PC-9 (cell line): ENCODE measurements around the gene ZNF330. TPM values are rescaled to one million over a fixed set of nuclear protein-coding genes. Genes with fewer than 3 reads are reported as not detected.

Source experiments
- BruUV-seq: library from RNA; stranded (reverse); fragments of 400-500 nt; replicated peaks from 2 replicates; lab custom pipeline; 2021; lab: Mats Ljungman, UMichigan
- CTCF ChIA-PET: fragments of 300-600 bp; sonication (Branson Sonifier 250); formaldehyde crosslinking; loops from one replicate; lab custom pipeline; 2022; ENCODE audit warnings: antibody characterized with exemption; lab: Charles Lee
- POLR2A ChIA-PET: fragments of 300-600 bp; sonication (Branson Sonifier 250); formaldehyde crosslinking; loops from one replicate; lab custom pipeline; 2022; ENCODE audit warnings: antibody characterized with exemption; ENCODE audit not compliant: unreplicated experiment; lab: Charles Lee
- DNase-seq, 2 experiments: peaks; one replicate each; pipeline versions ENCODE4 v3.0.0 to v3.0.0-alpha.2; 2015 to 2022; ENCODE audit warnings: mixed read lengths in 1 of 2
- H2AFZ ChIP-seq: fragments of 200-600 bp; sonication (generic); 2 replicates; pipeline ENCODE4 v1.8.1; 2017; ENCODE audit warnings: antibody characterized with exemption
- H3F3A ChIP-seq: fragments of 200-600 bp; sonication (generic); 2 replicates; pipeline ENCODE4 v1.8.1; 2017; ENCODE audit warnings: antibody characterized with exemption, mild to moderate bottlenecking, low read depth; ENCODE audit not compliant: insufficient read depth
- H3K27ac ChIP-seq: fragments of 200-600 bp; sonication (generic); 2 replicates; pipeline ENCODE4 v1.6.1; 2016; ENCODE audit warnings: mixed run types
- H3K27me3 ChIP-seq: fragments of 200-600 bp; sonication (generic); 2 replicates; pipeline ENCODE4 v1.6.1; 2016; ENCODE audit warnings: low read depth, mixed run types; ENCODE audit not compliant: insufficient read depth
- H3K36me3 ChIP-seq: fragments of 200-600 bp; sonication (generic); 2 replicates; pipeline ENCODE4 v1.6.1; 2016; ENCODE audit warnings: low read depth, mixed run types
- H3K4me1 ChIP-seq: fragments of 200-600 bp; sonication (generic); replicated peaks from 2 replicates; pipeline ENCODE4 v1.6.1; 2016; ENCODE audit warnings: mixed run types; ENCODE audit not compliant: insufficient read depth
- H3K4me2 ChIP-seq: fragments of 200-600 bp; sonication (generic); 2 replicates; pipeline ENCODE4 v1.6.1; 2017; ENCODE audit warnings: mixed run types
- H3K4me3 ChIP-seq: fragments of 200-600 bp; sonication (generic); 2 replicates; pipeline ENCODE4 v1.6.1; 2016; ENCODE audit warnings: mixed run types
- H3K79me2 ChIP-seq: fragments of 200-600 bp; sonication (generic); 2 replicates; pipeline ENCODE4 v1.6.1; 2017; ENCODE audit warnings: low read depth, mixed run types
- H3K9me2 ChIP-seq: fragments of 200-600 bp; sonication (generic); 2 replicates; pipeline ENCODE4 v1.8.1; 2017; ENCODE audit warnings: mild to moderate bottlenecking; ENCODE audit not compliant: insufficient read depth
- H3K9me3 ChIP-seq: fragments of 200-600 bp; sonication (generic); 2 replicates; pipeline ENCODE4 v1.8.1; 2016; ENCODE audit warnings: low read depth; ENCODE audit not compliant: insufficient read depth
- H4K20me1 ChIP-seq: fragments of 200-600 bp; sonication (generic); 2 replicates; pipeline ENCODE4 v1.8.1; 2017; ENCODE audit not compliant: insufficient read depth
- CTCF ChIP-seq: fragments of 200-600 bp; sonication (generic); conservative IDR thresholded peaks from 2 replicates; pipeline ENCODE4 v1.6.1; 2017; ENCODE audit warnings: mixed run types, antibody characterized with exemption, mild to moderate bottlenecking, moderate library complexity
- EZH2 ChIP-seq: fragments of 200-600 bp; sonication (generic); IDR thresholded peaks from 2 replicates; pipeline ENCODE4 v1.8.0; 2017; ENCODE audit warnings: antibody characterized with exemption, low read depth
- intact Hi-C: fragments of 100-400 bp; cut with micrococcal nuclease; formaldehyde crosslinking; loops from one replicate; pipeline ENCODE4 v1.10.0; 2022; ENCODE audit not compliant: unreplicated experiment
- total RNA-seq: library from RNA; stranded (reverse); gene quantifications from 2 replicates; pipeline ENCODE4 v1.2.3, GENCODE V29; 2021

ZNF330 gene
- total RNA-seq, 1 experiment from 2014 or later: 22.5 TPM

- Histone ChIP-seq H4K20me1 (no peaks in the 10 kb centered on the region), H3K9me2 (no peaks in the 10 kb centered on the region), H3F3A (no peaks in the 10 kb centered on the region), H3K36me3 (no peaks in the 10 kb centered on the region), H3K4me1 (no peaks in the 10 kb centered on the region), H3K4me2 (no peak overlapping the region), H3K27ac (no peak overlapping the region), H3K4me3 (no peak overlapping the region), H3K79me2 (no peaks in the 10 kb centered on the region), H3K27me3 (no peaks in the 10 kb centered on the region), H2AFZ (no peak overlapping the region), H3K9me3 (no peaks in the 10 kb centered on the region)
- ChIA-PET CTCF (no interaction called here), POLR2A (no interaction called here)
- intact Hi-C loops: no loop called here
- TF ChIP-seq EZH2 (no peak), CTCF (no peak)
- BruUV-seq: no TSS peak
- DNase-seq: no peak
Measured at GRCh38 chr4:141244419-141244818, 23.7 kb downstream of the ZNF330 start.

GRCh38 chr4:141246243-141246642 is 25.5 kb downstream of the ZNF330 start:
- ChIA-PET POLR2A (interaction anchor here (0.5 kb wide), 1 partner anchor 773 kb away, joined by 3 read pairs; no protein-coding TSS in a partner anchor), CTCF (no interaction called here)
- H3K36me3 ChIP-seq: no peaks in the 10 kb centered on the region
- no peaks in the 10 kb centered on the region for H4K20me1 ChIP-seq
- H2AFZ ChIP-seq: no peak overlapping the region
- no peak overlapping the region for H3K4me2 ChIP-seq
- H3K4me1 ChIP-seq: no peaks in the 10 kb centered on the region
- no peaks in the 10 kb centered on the region for H3F3A ChIP-seq
- H3K9me3 ChIP-seq: no peaks in the 10 kb centered on the region
- no peaks in the 10 kb centered on the region for H3K27me3 ChIP-seq
- no peaks in the 10 kb centered on the region for H3K79me2 ChIP-seq
- intact Hi-C loops: no loop called here
- no peaks in the 10 kb centered on the region for H3K9me2 ChIP-seq
- no peak overlapping the region for H3K4me3 ChIP-seq
- TF ChIP-seq CTCF (no peak), EZH2 (no peak)
- DNase-seq: no peak
- no TSS peak for BruUV-seq
- H3K27ac ChIP-seq: no peak overlapping the region

GRCh38 chr4:141246683-141247429 is 26.2 kb downstream of the ZNF330 start:
- H3K9me3 ChIP-seq: no peaks in the 10 kb centered on the region
- H3F3A ChIP-seq: no peaks in the 10 kb centered on the region
- H3K27ac ChIP-seq: no peak overlapping the region
- BruUV-seq: no TSS peak
- ChIA-PET CTCF (no interaction called here), POLR2A (interaction anchor here (0.5 kb wide), 1 partner anchor 772 kb away, joined by 3 read pairs; no protein-coding TSS in a partner anchor)
- DNase-seq: no peak
- TF ChIP-seq CTCF (no peak), EZH2 (no peak)
- no peaks in the 10 kb centered on the region for H3K4me1 ChIP-seq
- H3K4me2 ChIP-seq: no peak overlapping the region
- no peak overlapping the region for H2AFZ ChIP-seq
- H3K79me2 ChIP-seq: no peaks in the 10 kb centered on the region
- intact Hi-C loops: no loop called here
- H3K4me3 ChIP-seq: no peak overlapping the region
- no peaks in the 10 kb centered on the region for H3K9me2 ChIP-seq
- H3K36me3 ChIP-seq: no peaks in the 10 kb centered on the region
- no peaks in the 10 kb centered on the region for H3K27me3 ChIP-seq
- no peaks in the 10 kb centered on the region for H4K20me1 ChIP-seq
